HG03439 (cell line): ENCODE data around the gene PRRX2.
"Not testable (repeated sequence)": the region's sequence is repeated elsewhere in the genome, so short reads cannot be mapped to it uniquely, and the experiment has no call there.

Source experiments
- ATAC-seq: cut with Tn5 transposase; IDR thresholded peaks from one replicate; pipeline ENCODE4 v1.9.1; 2021; ENCODE audit warnings: mild to moderate bottlenecking, moderate library complexity; ENCODE audit not compliant: unreplicated experiment

Gene PRRX2

DNA sequence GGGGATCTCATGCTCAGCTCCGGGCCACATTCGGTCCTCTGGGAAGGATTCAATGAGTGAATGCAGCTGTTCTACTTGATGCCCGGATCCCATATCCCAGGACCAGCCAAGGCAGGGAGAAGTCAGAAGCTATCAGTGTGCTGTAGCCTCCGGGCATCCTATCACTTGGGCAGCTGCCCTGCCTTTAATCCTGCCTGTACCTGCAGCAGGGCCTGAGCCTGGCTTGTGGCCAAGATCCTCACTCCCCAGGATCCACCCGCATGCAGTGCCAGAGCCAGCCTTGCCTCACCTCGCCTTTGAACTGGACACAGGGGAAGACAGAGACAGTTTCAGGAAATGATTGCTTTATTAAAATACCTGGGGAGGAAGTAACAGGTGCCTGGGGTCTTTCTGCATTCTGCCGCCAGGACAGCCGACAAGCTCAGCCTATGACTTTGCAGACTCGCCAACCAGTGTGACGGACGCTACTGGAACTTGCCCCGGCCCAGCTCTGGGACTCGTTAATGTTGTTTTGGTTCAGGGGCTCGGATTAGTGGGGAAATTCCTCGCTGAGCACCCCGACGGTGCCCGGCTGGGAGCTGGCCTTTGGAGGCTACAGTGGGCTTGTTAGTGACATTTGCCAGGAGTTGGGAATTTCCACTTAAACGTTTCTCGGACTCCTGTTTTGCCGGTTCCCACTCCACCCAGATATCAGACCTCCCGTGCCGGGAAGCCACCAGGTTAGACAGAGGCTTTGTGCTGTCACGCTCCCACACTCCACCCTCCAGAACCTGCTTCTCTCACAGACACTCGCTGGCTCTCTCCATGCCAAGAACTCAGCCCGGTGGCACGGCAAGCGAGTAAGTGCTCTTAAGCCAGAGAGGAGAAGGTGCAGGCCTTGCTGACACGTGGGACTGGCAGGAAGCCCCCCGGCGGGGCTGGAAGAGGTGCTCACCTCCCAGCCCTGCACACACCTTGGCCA lies 86.7 kb downstream of the PRRX2 start:
- ATAC-seq: no peak

- ATAC-seq: no peak
These were observed 87.7 kb downstream of the PRRX2 start, which contains the start of gene PTGES for GRCh38 chr9:129752900-129753729. TSS of gene PTGES (minus strand) at chr9:129753042. CDS start at chr9:129753012, 30 bp downstream.

DNA sequence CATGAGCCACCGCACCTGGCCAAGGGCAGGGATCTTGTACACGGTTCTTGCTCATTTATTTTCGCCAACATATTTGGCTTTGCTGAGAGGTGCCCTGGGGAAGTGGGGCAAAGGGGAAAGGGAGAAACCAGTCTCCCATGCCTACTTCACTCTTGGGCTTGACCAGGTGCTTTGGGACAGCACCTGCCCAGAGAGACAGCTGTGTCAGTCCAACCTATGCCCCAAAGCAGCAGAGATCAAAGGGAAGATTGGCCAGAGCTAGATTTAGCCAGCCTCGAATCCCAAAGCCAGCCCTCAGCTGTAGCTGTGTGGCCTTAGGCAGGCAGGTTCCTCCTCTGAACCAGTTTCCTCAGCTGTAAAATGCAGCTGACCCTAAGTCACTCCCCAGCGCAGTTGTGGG lies 89.7 kb downstream of the PRRX2 start:
- ATAC-seq: no peak

GRCh38 chr9:129756191-129756590 lies 90.7 kb downstream of the PRRX2 start:
- no peak for ATAC-seq

- ATAC-seq: no peak
These were observed 91.6 kb downstream of the PRRX2 start for GRCh38 chr9:129757045-129757444.

- no peak for ATAC-seq
These were observed 93.9 kb downstream of the PRRX2 start for GRCh38 chr9:129759319-129759718.

- ATAC-seq: no peak
These were observed 94.5 kb downstream of the PRRX2 start for GRCh38 chr9:129759804-129760502.

GRCh38 chr9:129760784-129761183 lies 95.3 kb downstream of the PRRX2 start:
- not testable (repeated sequence) for ATAC-seq

GRCh38 chr9:129761293-129761900 lies 96.0 kb downstream of the PRRX2 start:
- no peak for ATAC-seq

DNA sequence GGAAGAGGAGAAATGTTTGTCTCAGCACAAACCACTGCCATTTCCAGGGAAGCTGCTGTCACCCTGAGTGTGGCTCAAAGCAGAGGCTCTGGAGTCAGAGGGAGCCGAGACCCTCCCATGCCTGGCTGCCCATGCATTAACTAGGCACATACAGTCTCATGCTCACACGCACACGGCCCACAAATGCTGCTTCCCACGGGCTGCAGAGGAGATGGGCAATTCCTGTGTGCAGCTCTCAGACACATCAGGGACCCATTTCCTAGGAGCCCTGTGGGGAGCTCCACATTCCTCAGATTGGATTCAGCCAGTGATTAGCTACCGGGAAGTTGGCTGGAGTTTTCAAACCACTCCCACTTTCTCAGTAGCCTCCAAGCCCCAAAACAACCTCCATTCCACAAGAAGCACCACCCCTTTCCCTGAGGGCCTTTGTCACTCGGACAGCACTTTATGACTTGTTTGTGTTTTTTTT lies 96.5 kb downstream of the PRRX2 start:
- ATAC-seq: no peak

- not testable (repeated sequence) for ATAC-seq
These were observed 97.0 kb downstream of the PRRX2 start for GRCh38 chr9:129762370-129762984.

- no peak for ATAC-seq
These were observed 97.8 kb downstream of the PRRX2 start for GRCh38 chr9:129762985-129763926.

DNA sequence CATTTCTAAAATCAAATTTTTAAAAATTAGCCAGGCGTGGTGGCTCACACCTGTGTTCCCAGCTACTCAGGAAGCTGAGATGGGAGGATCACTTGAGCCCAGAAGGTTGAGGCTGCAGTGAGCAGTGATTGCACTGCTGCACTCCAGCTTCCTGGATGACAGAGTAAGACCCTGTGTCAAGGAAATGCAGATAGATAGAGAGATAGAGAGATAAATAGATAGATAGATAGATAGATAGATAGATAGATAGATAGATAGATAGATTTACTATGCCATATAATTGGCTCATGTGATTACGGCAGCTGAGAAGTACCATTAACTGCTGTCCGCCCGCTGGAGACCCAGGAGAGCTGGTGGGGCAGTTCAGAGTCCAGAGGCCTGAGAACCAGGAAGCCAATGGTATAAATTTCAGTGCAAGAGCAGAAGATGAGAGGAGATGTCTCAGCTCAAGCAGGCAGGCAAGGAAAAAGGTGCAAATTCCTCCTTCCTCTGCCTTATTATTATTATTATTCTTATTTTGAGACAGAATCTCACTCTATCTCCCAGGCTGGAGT lies 100.4 kb downstream of the PRRX2 start:
- ATAC-seq: no peak

- no peak for ATAC-seq
These were observed 103.0 kb downstream of the PRRX2 start for GRCh38 chr9:129768486-129768885.

GRCh38 chr9:129769669-129770068 lies 104.2 kb downstream of the PRRX2 start:
- no peak for ATAC-seq

DNA sequence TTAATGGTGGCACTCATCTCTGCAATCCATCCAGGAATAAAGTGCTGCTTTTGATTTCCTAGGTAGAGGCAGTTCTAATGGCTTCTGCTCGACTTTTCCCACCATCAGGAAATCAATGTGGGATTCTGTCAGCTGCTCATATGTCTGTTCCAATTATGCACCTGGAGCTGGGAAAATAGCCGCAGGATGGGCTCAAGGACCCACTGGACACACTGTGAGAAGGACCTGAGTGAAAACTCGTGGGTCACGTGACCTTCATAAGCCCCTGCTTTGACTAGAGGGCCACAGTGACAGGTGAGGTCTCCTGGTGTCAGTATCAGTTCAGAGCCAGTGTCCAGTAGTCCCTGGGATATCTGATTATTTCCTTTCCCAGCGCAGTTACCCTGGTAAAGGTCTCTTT lies 105.3 kb downstream of the PRRX2 start:
- ATAC-seq: no peak
